ENCODE measurements around the gene ITGA3. TPM values are rescaled to one million over a fixed set of nuclear protein-coding genes. Genes with fewer than 3 reads are reported as not detected.

The ITGA3 gene
- polyA plus RNA-seq, 4 donors, result 85.2 to 115 (median 108) TPM

- no peak for DNase-seq (ENCODE audit: low read depth in 4 of 4, low spot score in 2 of 4)
These were observed 49.9 kb downstream of the ITGA3 start for GRCh38 chr17:50105811-50106210.

- DNase-seq (ENCODE audit: low read depth in 4 of 4, low spot score in 2 of 4), result no peak
These were observed 50.7 kb downstream of the ITGA3 start for GRCh38 chr17:50106393-50107131.

- DNase-seq (ENCODE audit: low read depth in 4 of 4, low spot score in 2 of 4), result no peak
These were observed 52.0 kb downstream of the ITGA3 start for GRCh38 chr17:50107790-50108414.

- no peak for DNase-seq (ENCODE audit: low read depth in 4 of 4, low spot score in 2 of 4)
These were observed 52.6 kb downstream of the ITGA3 start for GRCh38 chr17:50108556-50108955.

- no peak for DNase-seq (ENCODE audit: low read depth in 4 of 4, low spot score in 2 of 4)
These were observed 53.3 kb downstream of the ITGA3 start for GRCh38 chr17:50109207-50109606.

- DNase-seq (ENCODE audit: low read depth in 4 of 4, low spot score in 2 of 4), result no peak
These were observed 53.9 kb downstream of the ITGA3 start for GRCh38 chr17:50109785-50110184.

- DNase-seq (ENCODE audit: low read depth in 4 of 4, low spot score in 2 of 4), result no peak
These were observed 54.9 kb downstream of the ITGA3 start for GRCh38 chr17:50110591-50111349.

GRCh38 chr17:50111673-50112655, 56.1 kb downstream of the ITGA3 start:
- DNase-seq (ENCODE audit: low read depth in 4 of 4, low spot score in 2 of 4), result no peak

GRCh38 chr17:50112694-50113093, 56.8 kb downstream of the ITGA3 start:
- DNase-seq (ENCODE audit: low read depth in 4 of 4, low spot score in 2 of 4), result no peak

GRCh38 chr17:50113624-50114320, 57.9 kb downstream of the ITGA3 start:
- DNase-seq (ENCODE audit: low read depth in 4 of 4, low spot score in 2 of 4), result no peak

GRCh38 chr17:50114401-50114800, 58.5 kb downstream of the ITGA3 start:
- DNase-seq (ENCODE audit: low read depth in 4 of 4, low spot score in 2 of 4), result no peak

- DNase-seq (ENCODE audit: low read depth in 4 of 4, low spot score in 2 of 4), result no peak
These were observed 59.0 kb downstream of the ITGA3 start for GRCh38 chr17:50114849-50115357.

- no peak for DNase-seq (ENCODE audit: low read depth in 4 of 4, low spot score in 2 of 4)
These were observed 59.8 kb downstream of the ITGA3 start for GRCh38 chr17:50115756-50116155.

- no peak for DNase-seq (ENCODE audit: low read depth in 4 of 4, low spot score in 2 of 4)
These were observed 61.5 kb downstream of the ITGA3 start for GRCh38 chr17:50117202-50118051.

GRCh38 chr17:50118076-50118827, 62.3 kb downstream of the ITGA3 start:
- DNase-seq (ENCODE audit: low read depth in 4 of 4, low spot score in 2 of 4), result no peak

GRCh38 chr17:50118828-50119218, 62.9 kb downstream of the ITGA3 start:
- DNase-seq (ENCODE audit: low read depth in 4 of 4, low spot score in 2 of 4), result no peak

- no peak for DNase-seq (ENCODE audit: low read depth in 4 of 4, low spot score in 2 of 4)
These were observed 64.8 kb downstream of the ITGA3 start for GRCh38 chr17:50120475-50121253.
